GM21381 (cell line): ENCODE data around the gene DEAF1.
A peak's percentile ranks its signal among the peaks of the same experiment; 100 is the strongest.
"Not testable (repeated sequence)": the region's sequence is repeated elsewhere in the genome, so short reads cannot be mapped to it uniquely, and the experiment has no call there.

ENCODE experiments used
- ATAC-seq: cut with Tn5 transposase; IDR thresholded peaks from one replicate; pipeline ENCODE4 v1.9.1; 2021; ENCODE audit warnings: mild to moderate bottlenecking, moderate library complexity; ENCODE audit not compliant: unreplicated experiment

The DEAF1 gene

GRCh38 chr11:694563-695287 is at the start of gene DEAF1:
Gene DEAF1, minus strand, starts transcription at chr11:695222. Its CDS starts 175 bp downstream, at chr11:695047.
- peak; percentile 74 for ATAC-seq

GRCh38 chr11:742571-743201 is 47.7 kb upstream of the DEAF1 start:
- no peak for ATAC-seq

- no peak for ATAC-seq
These were observed 47.1 kb upstream of the DEAF1 start for GRCh38 chr11:742156-742546.

GRCh38 chr11:737899-738298 is 42.9 kb upstream of the DEAF1 start:
- ATAC-seq, result not testable (repeated sequence)

- ATAC-seq, result no peak
These were observed 42.3 kb upstream of the DEAF1 start for GRCh38 chr11:737366-737765.

GRCh38 chr11:734541-734940 is 39.5 kb upstream of the DEAF1 start:
- not testable (repeated sequence) for ATAC-seq

- no peak for ATAC-seq
These were observed 38.0 kb upstream of the DEAF1 start for GRCh38 chr11:733072-733471.

- ATAC-seq, result no peak
These were observed 34.6 kb upstream of the DEAF1 start for GRCh38 chr11:729492-730074.

- no peak for ATAC-seq
These were observed 34.0 kb upstream of the DEAF1 start for GRCh38 chr11:728901-729491.

GRCh38 chr11:727859-728748 is 33.1 kb upstream of the DEAF1 start:
- ATAC-seq, result peak; percentile 37

GRCh38 chr11:727281-727701 is 32.3 kb upstream of the DEAF1 start:
- no peak for ATAC-seq

- peak; percentile 30 for ATAC-seq
These were observed 31.5 kb upstream of the DEAF1 start for GRCh38 chr11:726278-727220.

GRCh38 chr11:725624-726202 is 30.7 kb upstream of the DEAF1 start:
- ATAC-seq, result no peak

GRCh38 chr11:724778-725386 is 29.9 kb upstream of the DEAF1 start:
- ATAC-seq, result no peak

- no peak for ATAC-seq
These were observed 29.2 kb upstream of the DEAF1 start for GRCh38 chr11:724049-724777.

- no peak for ATAC-seq
These were observed 28.3 kb upstream of the DEAF1 start for GRCh38 chr11:723120-723883.

- ATAC-seq, result no peak
These were observed 27.4 kb upstream of the DEAF1 start for GRCh38 chr11:722346-722811.
